B cell (primary cell): ENCODE results near the gene CCR5AS.

Source experiments
- ATAC-seq: fragments of 200-7000 bp; cut with Tn5 transposase; one replicate; pipeline ENCODE4 v1.10.0; 2021; ENCODE audit warnings: low read depth, mild to moderate bottlenecking, moderate number of reproducible peaks, moderate library complexity
- CTCF ChIA-PET: fragments of 350-600 bp; sonication (Branson Sonifier 250); formaldehyde crosslinking; loops from one replicate; lab custom pipeline; 2021; ENCODE audit warnings: antibody characterized with exemption, inconsistent platforms; lab: Charles Lee
- POLR2A ChIA-PET: fragments of 350-600 bp; sonication (Branson Sonifier 250); formaldehyde crosslinking; loops from one replicate; lab custom pipeline; 2021; ENCODE audit warnings: antibody characterized with exemption; lab: Charles Lee
- DNase-seq: peaks from one replicate; pipeline ENCODE4 v3.0.0; 2013
- H2AFZ ChIP-seq: 2 replicates; pipeline ENCODE4 v1.6.1; 2012; ENCODE audit warnings: mild to moderate bottlenecking, low read depth, low read length; ENCODE audit not compliant: insufficient read depth, poor library complexity, severe bottlenecking
- H3K27ac ChIP-seq, 2 donors: 1 replicate in 1 of 2; 2 replicates in 1 of 2; pipeline ENCODE4 v1.5.1; 2012 to 2013; ENCODE audit warnings: low read length in 2 of 2, mild to moderate bottlenecking in 2 of 2, moderate library complexity in 1 of 2
- H3K27me3 ChIP-seq, 4 experiments: fragments of 200-600 bp in 1 of 4; sonication (generic) in 1 of 4; replicated peaks in 1 of 4; 1 replicate in 2 of 4; 2 replicates in 2 of 4; pipeline versions ENCODE4 v1.6.1 to v1.7.0; 2013 to 2016; ENCODE audit warnings: low read length in 3 of 4, mild to moderate bottlenecking in 2 of 4, mixed read lengths in 1 of 4, moderate library complexity in 1 of 4; ENCODE audit not compliant: insufficient read depth in 4 of 4, control insufficient read depth in 3 of 4; ENCODE audit errors: control extremely low read depth in 1 of 4
- H3K36me3 ChIP-seq, 2 experiments: replicated peaks in 1 of 2; 1 replicate in 1 of 2; 2 replicates in 1 of 2; pipeline versions ENCODE4 v1.6.1 to v1.7.1; 2013; ENCODE audit warnings: low read length in 1 of 2; ENCODE audit not compliant: insufficient read depth in 2 of 2, control insufficient read depth in 1 of 2; ENCODE audit errors: control extremely low read depth in 1 of 2, extremely low read depth in 1 of 2
- H3K4me1 ChIP-seq, 2 donors: fragments of 200-600 bp in 1 of 2; sonication (generic) in 1 of 2; 1 replicate in 1 of 2; 2 replicates in 1 of 2; pipeline versions ENCODE4 v1.5.1 to v1.6.1; 2013 to 2017; ENCODE audit warnings: low read length in 2 of 2; ENCODE audit not compliant: control insufficient read depth in 2 of 2, insufficient read depth in 2 of 2
- H3K4me2 ChIP-seq: replicated peaks from 2 replicates; pipeline ENCODE3; 2012; ENCODE audit warnings: mild to moderate bottlenecking, low read depth, low read length; ENCODE audit not compliant: poor library complexity, severe bottlenecking
- H3K4me3 ChIP-seq, 5 experiments: fragments of 200-600 bp in 1 of 5; sonication (generic) in 1 of 5; 1 replicate in 3 of 5; 2 replicates in 2 of 5; pipeline versions ENCODE4 v1.5.1 to v1.7.0; 2011 to 2016; ENCODE audit warnings: low read length in 4 of 5, mild to moderate bottlenecking in 4 of 5, low read depth in 2 of 5, control low read depth in 1 of 5, moderate library complexity in 1 of 5; ENCODE audit not compliant: insufficient read depth in 1 of 5; ENCODE audit errors: control extremely low read depth in 1 of 5, extremely low read depth in 1 of 5
- H3K79me2 ChIP-seq: fragments of 200-600 bp; sonication (generic); one replicate; pipeline ENCODE4 v1.6.0; 2016; ENCODE audit warnings: low read length; ENCODE audit not compliant: control insufficient read depth, insufficient read depth
- H3K9ac ChIP-seq: fragments of 200-600 bp; sonication (generic); 2 replicates; pipeline ENCODE4 v1.6.1; 2017; ENCODE audit warnings: mild to moderate bottlenecking, low read length, moderate library complexity
- H3K9me3 ChIP-seq, 3 donors: one replicate each; pipeline versions ENCODE4 v1.6.1 to v1.7.1; 2013; ENCODE audit warnings: low read length in 2 of 3; ENCODE audit not compliant: control insufficient read depth in 2 of 3, insufficient read depth in 1 of 3; ENCODE audit errors: control extremely low read depth in 1 of 3
- H4K20me1 ChIP-seq: 2 replicates; pipeline ENCODE4 v1.6.0; 2012; ENCODE audit warnings: mild to moderate bottlenecking, low read length; ENCODE audit not compliant: insufficient read depth, control insufficient read depth, poor library complexity, severe bottlenecking
- H3K27ac Mint-ChIP-seq: one replicate; pipeline ENCODE4 v1.8.0; 2021; ENCODE audit warnings: mixed read lengths
- H3K27me3 Mint-ChIP-seq: one replicate; pipeline ENCODE4 v1.8.0; 2021; ENCODE audit warnings: mixed read lengths
- H3K4me1 Mint-ChIP-seq: one replicate; pipeline ENCODE4 v1.8.0; 2021; ENCODE audit warnings: mixed read lengths
- H3K4me3 Mint-ChIP-seq: one replicate; pipeline ENCODE4 v1.8.0; 2021; ENCODE audit warnings: mixed read lengths
- H3K9me3 Mint-ChIP-seq: one replicate; pipeline ENCODE4 v1.8.0; 2022; ENCODE audit warnings: mixed read lengths; ENCODE audit not compliant: insufficient read depth
- EZH2 ChIP-seq: IDR thresholded peaks from 2 replicates; pipeline ENCODE4 v1.6.1; 2012; ENCODE audit warnings: borderline replicate concordance, low read depth, mild to moderate bottlenecking, moderate library complexity, low read length; ENCODE audit not compliant: insufficient read depth, poor library complexity, severe bottlenecking
- WGBS: methylation state at CpG from one replicate; pipeline ENCODE4 v1.1.5; 2013; ENCODE audit warnings: missing lambda C conversion rate; ENCODE audit not compliant: insufficient coverage; 5-methylcytosine and 5-hydroxymethylcytosine counted together
- intact Hi-C: fragments of 100-400 bp; cut with micrococcal nuclease; formaldehyde crosslinking; loops from one replicate; pipeline ENCODE4 v1.10.0; 2022
- TF ChIP-seq, protein P1 (sequence below): fragments of 200-600 bp; IDR thresholded peaks from one replicate; pipeline ENCODE4 v1.8.0; 2022; ENCODE audit warnings: antibody characterized with exemption, mild to moderate bottlenecking

The CCR5AS gene

DNA sequence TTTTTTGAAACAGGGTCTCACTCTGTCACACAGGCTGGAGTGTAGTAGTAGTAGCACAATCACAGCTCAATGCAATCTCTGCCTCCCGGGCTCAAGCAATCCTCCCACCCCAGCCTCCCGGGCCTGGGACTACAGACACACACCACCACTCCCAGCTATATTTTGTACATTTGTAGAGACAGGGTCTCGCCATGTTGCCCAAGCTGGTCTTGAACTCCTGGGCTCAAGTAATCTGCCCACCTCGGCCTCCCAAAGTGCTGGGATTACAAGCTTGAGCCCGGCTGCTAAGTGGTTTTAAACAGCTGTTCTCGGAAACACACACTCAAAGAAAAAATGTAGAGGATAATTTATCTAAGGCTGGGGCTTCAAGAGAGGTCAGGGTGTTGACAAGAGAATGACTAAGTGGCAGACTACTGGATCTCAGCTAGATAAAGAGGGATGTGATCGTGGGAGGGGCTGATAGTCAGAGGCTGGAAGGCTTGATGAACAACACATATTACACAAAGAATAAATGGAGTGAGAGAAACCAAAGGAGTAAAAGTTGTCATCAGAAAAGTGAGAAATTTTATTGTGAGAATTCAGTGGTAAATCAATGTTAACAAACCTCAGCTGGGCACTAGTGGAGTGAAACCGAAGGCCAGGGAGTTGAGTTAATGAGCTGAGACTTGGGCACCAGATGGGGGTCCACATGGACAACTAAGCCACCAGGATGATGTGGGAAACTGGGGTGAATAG is 6.7 kb downstream of the CCR5AS start:
- intact Hi-C loops = no loop called here
- Histone ChIP-seq H3K79me2 (no peaks in the 10 kb centered on the region), H3K4me2 (no peak overlapping the region), H3K27ac (no peak overlapping the region), H4K20me1 (no peaks in the 10 kb centered on the region), H3K4me3 (no peak overlapping the region), H3K4me1 (peaks cover 10 to 16% of the 10 kb centered on the region in 2 donors), H3K36me3 (no peaks in the 10 kb centered on the region), H3K27me3 (no peaks in the 10 kb centered on the region), H3K9me3 (no peaks in the 10 kb centered on the region), H3K9ac (no peak overlapping the region), H2AFZ (no peak overlapping the region)
- Mint-ChIP-seq H3K9me3 (peaks cover 3% of the 10 kb centered on the region), H3K4me3 (no peak overlapping the region), H3K27ac (no peak overlapping the region), H3K27me3 (no peaks in the 10 kb centered on the region), H3K4me1 (peaks cover 18% of the 10 kb centered on the region)
- 92% methylated on average over 5 of the region's 8 CpGs for WGBS
- ATAC-seq (no peak), DNase-seq (no peak)
- POLR2A ChIA-PET = no interaction called here
- TF ChIP-seq, protein P1, sequence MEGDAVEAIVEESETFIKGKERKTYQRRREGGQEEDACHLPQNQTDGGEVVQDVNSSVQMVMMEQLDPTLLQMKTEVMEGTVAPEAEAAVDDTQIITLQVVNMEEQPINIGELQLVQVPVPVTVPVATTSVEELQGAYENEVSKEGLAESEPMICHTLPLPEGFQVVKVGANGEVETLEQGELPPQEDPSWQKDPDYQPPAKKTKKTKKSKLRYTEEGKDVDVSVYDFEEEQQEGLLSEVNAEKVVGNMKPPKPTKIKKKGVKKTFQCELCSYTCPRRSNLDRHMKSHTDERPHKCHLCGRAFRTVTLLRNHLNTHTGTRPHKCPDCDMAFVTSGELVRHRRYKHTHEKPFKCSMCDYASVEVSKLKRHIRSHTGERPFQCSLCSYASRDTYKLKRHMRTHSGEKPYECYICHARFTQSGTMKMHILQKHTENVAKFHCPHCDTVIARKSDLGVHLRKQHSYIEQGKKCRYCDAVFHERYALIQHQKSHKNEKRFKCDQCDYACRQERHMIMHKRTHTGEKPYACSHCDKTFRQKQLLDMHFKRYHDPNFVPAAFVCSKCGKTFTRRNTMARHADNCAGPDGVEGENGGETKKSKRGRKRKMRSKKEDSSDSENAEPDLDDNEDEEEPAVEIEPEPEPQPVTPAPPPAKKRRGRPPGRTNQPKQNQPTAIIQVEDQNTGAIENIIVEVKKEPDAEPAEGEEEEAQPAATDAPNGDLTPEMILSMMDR = no peak
- TF ChIP-seq EZH2 = no peak
- CTCF ChIA-PET = interaction anchor here (1.4 kb wide), 1 partner anchor 305 kb away, joined by 3 read pairs; no protein-coding TSS in a partner anchor

DNA sequence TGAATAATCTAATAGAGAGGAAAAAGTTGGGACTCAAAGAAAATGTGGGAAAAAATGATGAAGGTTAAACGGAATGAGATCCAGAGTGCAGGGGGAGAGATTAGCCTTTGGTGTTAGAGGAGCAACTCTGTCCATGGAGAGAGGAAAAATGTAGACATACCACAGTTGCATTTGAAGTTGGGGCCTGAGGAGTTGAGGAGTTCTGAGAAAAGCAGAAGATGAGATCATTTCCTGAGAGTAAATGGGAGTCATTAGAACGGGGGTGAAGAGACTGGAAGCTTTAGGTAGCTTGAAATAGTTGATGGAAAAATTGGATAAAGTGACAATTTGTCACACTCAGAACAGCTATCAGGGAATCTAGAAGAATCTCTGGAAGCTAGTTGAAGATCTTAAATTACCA is 7.3 kb downstream of the CCR5AS start:
- Histone ChIP-seq H3K27me3 (no peaks in the 10 kb centered on the region), H3K4me2 (no peak overlapping the region), H3K4me3 (no peak overlapping the region), H4K20me1 (no peaks in the 10 kb centered on the region), H2AFZ (no peak overlapping the region), H3K79me2 (no peaks in the 10 kb centered on the region), H3K27ac (no peak overlapping the region), H3K4me1 (peaks cover 10 to 16% of the 10 kb centered on the region in 2 donors), H3K36me3 (no peaks in the 10 kb centered on the region), H3K9me3 (no peaks in the 10 kb centered on the region), H3K9ac (no peak overlapping the region)
- ChIA-PET POLR2A (no interaction called here), CTCF (interaction anchor here (1.4 kb wide), 1 partner anchor 304 kb away, joined by 3 read pairs; no protein-coding TSS in a partner anchor)
- no peak for DNase-seq
- WGBS = 100% methylated on average over 1 of the region's 2 CpGs
- no peaks in the 10 kb centered on the region for H3K27me3 Mint-ChIP-seq
- intact Hi-C loops = no loop called here
- no peak for ATAC-seq
- peaks cover 3% of the 10 kb centered on the region for H3K9me3 Mint-ChIP-seq
- H3K27ac Mint-ChIP-seq = no peak overlapping the region
- no peak overlapping the region for H3K4me3 Mint-ChIP-seq
- TF ChIP-seq, protein P1 = no peak
- TF ChIP-seq EZH2 = no peak
- H3K4me1 Mint-ChIP-seq = peaks cover 23% of the 10 kb centered on the region
